PC-3 (cell line): ENCODE data around the gene LSP1. TPM values are rescaled to one million over a fixed set of nuclear protein-coding genes. Genes with fewer than 3 reads are reported as not detected.

ENCODE experiments used
- ATAC-seq: fragments of 200-7000 bp; cut with Tn5 transposase; 2 replicates; pipeline ENCODE4 v1.9.1; 2020; ENCODE audit warnings: mild to moderate bottlenecking, moderate library complexity
- BruUV-seq: library from RNA; stranded (reverse); fragments of 400-500 nt; replicated peaks from 2 replicates; lab custom pipeline; 2021; lab: Mats Ljungman, UMichigan
- CTCF ChIA-PET: fragments of 300-600 bp; sonication (Branson Sonifier 250); formaldehyde crosslinking; loops from one replicate; lab custom pipeline; 2022; ENCODE audit warnings: antibody characterized with exemption; lab: Charles Lee
- POLR2A ChIA-PET: fragments of 300-600 bp; sonication (Branson Sonifier 250); formaldehyde crosslinking; loops from one replicate; lab custom pipeline; 2022; ENCODE audit warnings: antibody characterized with exemption; ENCODE audit not compliant: unreplicated experiment; lab: Charles Lee
- DNase-seq: peaks from one replicate; pipeline ENCODE4 v3.0.0-alpha.2; 2015
- H2AFZ ChIP-seq: fragments of 300-600 bp; sonication (generic); 2 replicates; pipeline ENCODE4 v1.6.0; 2016; ENCODE audit warnings: antibody characterized with exemption, low read length
- H3F3A ChIP-seq: fragments of 300-600 bp; sonication (generic); one replicate; pipeline ENCODE4 v1.6.0; 2017; ENCODE audit warnings: antibody characterized with exemption, low read length, control low read depth, mild to moderate bottlenecking; ENCODE audit not compliant: unreplicated experiment
- H3K27ac ChIP-seq: fragments of 300-600 bp; sonication (generic); 2 replicates; pipeline ENCODE4 v1.5.1; 2016; ENCODE audit warnings: mild to moderate bottlenecking, low read length
- H3K27me3 ChIP-seq: fragments of 300-600 bp; sonication (generic); 2 replicates; pipeline ENCODE4 v1.6.1; 2016; ENCODE audit warnings: low read length, mixed read lengths
- H3K36me3 ChIP-seq: fragments of 300-600 bp; sonication (generic); 2 replicates; pipeline ENCODE4 v1.6.1; 2016; ENCODE audit warnings: low read depth, mixed run types, low read length, mixed read lengths
- H3K4me1 ChIP-seq: fragments of 300-600 bp; sonication (generic); 2 replicates; pipeline ENCODE4 v1.5.1; 2016; ENCODE audit warnings: low read length; ENCODE audit not compliant: insufficient read depth
- H3K4me2 ChIP-seq: fragments of 300-600 bp; sonication (generic); 2 replicates; pipeline ENCODE4 v1.6.0; 2016; ENCODE audit warnings: low read length
- H3K4me3 ChIP-seq: fragments of 300-600 bp; sonication (generic); 2 replicates; pipeline ENCODE4 v1.5.1; 2016; ENCODE audit warnings: mild to moderate bottlenecking, low read length, mixed read lengths
- H3K79me2 ChIP-seq: fragments of 300-600 bp; sonication (generic); 2 replicates; pipeline ENCODE4 v1.6.1; 2017; ENCODE audit warnings: low read length, mixed read lengths
- H3K9ac ChIP-seq: fragments of 300-600 bp; sonication (generic); 2 replicates; pipeline ENCODE4 v1.6.0; 2016; ENCODE audit warnings: mild to moderate bottlenecking, low read length
- H3K9me2 ChIP-seq: fragments of 300-600 bp; sonication (generic); replicated peaks from 2 replicates; pipeline ENCODE4 v1.6.1; 2016; ENCODE audit warnings: mixed run types, low read length, mixed read lengths
- H3K9me3 ChIP-seq: fragments of 300-600 bp; sonication (generic); 2 replicates; pipeline ENCODE4 v1.6.1; 2016; ENCODE audit warnings: low read length, mixed read lengths
- H4K20me1 ChIP-seq: fragments of 300-600 bp; sonication (generic); 2 replicates; pipeline ENCODE4 v1.6.1; 2016; ENCODE audit warnings: low read length, mixed read lengths
- CTCF ChIP-seq: fragments of 300-600 bp; sonication (generic); conservative IDR thresholded peaks from 2 replicates; pipeline ENCODE4 v1.5.1; 2017; ENCODE audit warnings: antibody characterized with exemption, low read depth, mild to moderate bottlenecking, low read length
- EZH2 ChIP-seq: fragments of 300-600 bp; sonication (generic); IDR thresholded peaks from one replicate; pipeline ENCODE4 v1.6.1; 2017; ENCODE audit warnings: antibody characterized with exemption, mild to moderate bottlenecking, low read length; ENCODE audit not compliant: unreplicated experiment
- EZH2phosphoT487 ChIP-seq: fragments of 300-600 bp; sonication (generic); IDR thresholded peaks from 2 replicates; pipeline ENCODE4 v1.6.1; 2018; ENCODE audit warnings: mild to moderate bottlenecking, antibody characterized with exemption, low read length, borderline replicate concordance
- intact Hi-C: fragments of 100-400 bp; cut with micrococcal nuclease; formaldehyde crosslinking; loops from 2 replicates; pipeline ENCODE4 v1.9.0; 2023
- total RNA-seq: library from RNA; depleted of rRNA; stranded (reverse); fragments of >200 nt; gene quantifications from 2 replicates; pipeline ENCODE4 v1.2.3, GENCODE V29; 2014

Gene LSP1
- total RNA-seq, 1 experiment from 2014 or later, result not detected

- no peak for TF ChIP-seq EZH2phosphoT487
- ChIA-PET CTCF (interaction anchor here (1.1 kb wide), 1 partner anchor 271 kb away, joined by 4 read pairs; no protein-coding TSS in a partner anchor), POLR2A (no interaction called here)
- H4K20me1 ChIP-seq, result no peaks in the 10 kb centered on the region
- H3F3A ChIP-seq, result no peaks in the 10 kb centered on the region
- no TSS peak for BruUV-seq
- H3K9me2 ChIP-seq, result no peaks in the 10 kb centered on the region
- no peak overlapping the region for H3K4me2 ChIP-seq
- no peak for ATAC-seq
- H3K36me3 ChIP-seq, result no peaks in the 10 kb centered on the region
- no peaks in the 10 kb centered on the region for H3K9me3 ChIP-seq
- intact Hi-C loops, result no loop called here
- H3K9ac ChIP-seq, result no peak overlapping the region
- H2AFZ ChIP-seq, result no peak overlapping the region
- H3K27me3 ChIP-seq, result no peaks in the 10 kb centered on the region; the same call in 1 of the 2 replicates
- H3K27ac ChIP-seq, result no peak overlapping the region
- no peak for DNase-seq
- no peaks in the 10 kb centered on the region for H3K79me2 ChIP-seq
- no peak overlapping the region for H3K4me3 ChIP-seq
- no peaks in the 10 kb centered on the region for H3K4me1 ChIP-seq
Measured at GRCh38 chr11:1880746-1881441, 28.0 kb downstream of the LSP1 start.

- H3K9me2 ChIP-seq, result no peaks in the 10 kb centered on the region
- H3F3A ChIP-seq, result no peaks in the 10 kb centered on the region
- H3K4me3 ChIP-seq, result no peak overlapping the region
- no peak overlapping the region for H3K27ac ChIP-seq
- H3K36me3 ChIP-seq, result no peaks in the 10 kb centered on the region
- no peak overlapping the region for H3K9ac ChIP-seq
- ChIA-PET POLR2A (no interaction called here), CTCF (interaction anchor here (0.6 to 1.3 kb wide), 10 partner anchors 24 to 272 kb away, joined by 3 to 28 read pairs (median 4); no protein-coding TSS in a partner anchor)
- no peaks in the 10 kb centered on the region for H3K4me1 ChIP-seq
- ATAC-seq (no peak), DNase-seq (no peak)
- BruUV-seq, result no TSS peak
- H2AFZ ChIP-seq, result no peak overlapping the region
- no peak for TF ChIP-seq EZH2
- no peaks in the 10 kb centered on the region for H3K79me2 ChIP-seq
- no peaks in the 10 kb centered on the region for H3K9me3 ChIP-seq
- no peaks in the 10 kb centered on the region for H4K20me1 ChIP-seq
- H3K27me3 ChIP-seq, result no peaks in the 10 kb centered on the region; the same call in 1 of the 2 replicates
- H3K4me2 ChIP-seq, result no peak overlapping the region
- intact Hi-C loops, result no loop called here
Measured at GRCh38 chr11:1881442-1882264, 28.8 kb downstream of the LSP1 start.

- ChIA-PET CTCF (interaction anchor here (0.6 to 1.3 kb wide), 10 partner anchors 23 to 272 kb away, joined by 3 to 28 read pairs (median 4); no protein-coding TSS in a partner anchor), POLR2A (interaction anchor here (0.7 kb wide), 1 partner anchor 90 kb away, joined by 4 read pairs; no protein-coding TSS in a partner anchor)
- Histone ChIP-seq H3K27ac (no peak overlapping the region), H3K9me2 (no peaks in the 10 kb centered on the region), H3K4me3 (no peak overlapping the region), H3K4me1 (no peaks in the 10 kb centered on the region), H2AFZ (no peak overlapping the region), H3K9me3 (no peaks in the 10 kb centered on the region), H3K79me2 (no peaks in the 10 kb centered on the region), H3F3A (no peaks in the 10 kb centered on the region), H4K20me1 (no peaks in the 10 kb centered on the region), H3K9ac (no peak overlapping the region), H3K4me2 (no peak overlapping the region), H3K36me3 (no peaks in the 10 kb centered on the region), H3K27me3 (no peaks in the 10 kb centered on the region; the same call in 1 of the 2 replicates)
- TF ChIP-seq EZH2phosphoT487 (no peak), CTCF (peak; percentile 83), EZH2 (no peak)
- no TSS peak for BruUV-seq
- intact Hi-C loops, result no loop called here
- peak; percentile 77 for DNase-seq
- ATAC-seq, result peak; percentile 96
Measured at GRCh38 chr11:1882265-1883238, 29.7 kb downstream of the LSP1 start.
